ENCODE data around the gene ATP6V0C. TPM values are rescaled to one million over a fixed set of nuclear protein-coding genes. Genes with fewer than 3 reads are reported as not detected.

Gene ATP6V0C
- total and polyA plus RNA-seq, 2 of the 13 experiments (the other 11 are each of a cell fraction or from before 2014, with no cell fraction given), result 10.4 to 20.1 TPM

DNA sequence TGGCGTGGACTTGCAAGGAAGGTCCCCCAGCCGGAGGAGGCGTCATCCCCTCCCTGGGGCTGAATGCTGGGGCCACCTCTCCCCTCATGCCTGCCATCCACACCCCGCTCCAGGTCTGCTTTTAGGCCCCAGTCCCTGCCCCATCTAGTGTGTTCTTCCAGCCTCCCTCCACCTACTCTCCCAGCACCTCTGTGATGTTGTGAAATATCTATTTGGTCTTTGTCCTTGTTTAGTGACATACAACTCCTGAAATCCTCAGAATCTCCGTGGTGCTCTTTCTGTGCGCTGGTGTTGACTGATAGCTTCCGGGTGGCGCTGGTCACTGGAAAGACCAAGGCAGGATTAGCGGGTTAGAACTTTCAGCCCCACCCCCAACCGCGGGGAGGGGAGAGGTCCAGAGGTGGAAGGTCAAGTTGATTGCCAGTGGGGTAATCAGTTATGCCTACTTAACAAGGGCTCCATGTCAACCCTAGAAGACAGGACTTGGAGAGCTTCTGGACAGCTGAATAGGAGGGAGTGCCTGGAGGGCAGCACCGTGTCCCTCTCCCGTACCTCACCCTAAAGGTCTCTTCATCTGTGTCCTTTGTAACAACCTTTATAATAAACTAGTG lies 28.7 kb upstream of the ATP6V0C start (continued):
- no peak for TF ChIP-seq RBAK (CRISPR knock-in tag; IDR thresholded peaks at IDR 0.05)
- no peak for TF ChIP-seq PHF8 (CRISPR knock-in tag; IDR thresholded peaks at IDR 0.05)
- TF ChIP-seq HNF4A (CRISPR knock-in tag; IDR thresholded peaks at IDR 0.05), result peak; percentile 88
- TF ChIP-seq, protein P1, sequence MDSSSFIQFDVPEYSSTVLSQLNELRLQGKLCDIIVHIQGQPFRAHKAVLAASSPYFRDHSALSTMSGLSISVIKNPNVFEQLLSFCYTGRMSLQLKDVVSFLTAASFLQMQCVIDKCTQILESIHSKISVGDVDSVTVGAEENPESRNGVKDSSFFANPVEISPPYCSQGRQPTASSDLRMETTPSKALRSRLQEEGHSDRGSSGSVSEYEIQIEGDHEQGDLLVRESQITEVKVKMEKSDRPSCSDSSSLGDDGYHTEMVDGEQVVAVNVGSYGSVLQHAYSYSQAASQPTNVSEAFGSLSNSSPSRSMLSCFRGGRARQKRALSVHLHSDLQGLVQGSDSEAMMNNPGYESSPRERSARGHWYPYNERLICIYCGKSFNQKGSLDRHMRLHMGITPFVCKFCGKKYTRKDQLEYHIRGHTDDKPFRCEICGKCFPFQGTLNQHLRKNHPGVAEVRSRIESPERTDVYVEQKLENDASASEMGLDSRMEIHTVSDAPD (CRISPR knock-in tag; IDR thresholded peaks at IDR 0.05), result no peak
- TF ChIP-seq NCOA2 (CRISPR knock-in tag; IDR thresholded peaks at IDR 0.05), result peak; percentile 59
- TF ChIP-seq, protein P2, sequence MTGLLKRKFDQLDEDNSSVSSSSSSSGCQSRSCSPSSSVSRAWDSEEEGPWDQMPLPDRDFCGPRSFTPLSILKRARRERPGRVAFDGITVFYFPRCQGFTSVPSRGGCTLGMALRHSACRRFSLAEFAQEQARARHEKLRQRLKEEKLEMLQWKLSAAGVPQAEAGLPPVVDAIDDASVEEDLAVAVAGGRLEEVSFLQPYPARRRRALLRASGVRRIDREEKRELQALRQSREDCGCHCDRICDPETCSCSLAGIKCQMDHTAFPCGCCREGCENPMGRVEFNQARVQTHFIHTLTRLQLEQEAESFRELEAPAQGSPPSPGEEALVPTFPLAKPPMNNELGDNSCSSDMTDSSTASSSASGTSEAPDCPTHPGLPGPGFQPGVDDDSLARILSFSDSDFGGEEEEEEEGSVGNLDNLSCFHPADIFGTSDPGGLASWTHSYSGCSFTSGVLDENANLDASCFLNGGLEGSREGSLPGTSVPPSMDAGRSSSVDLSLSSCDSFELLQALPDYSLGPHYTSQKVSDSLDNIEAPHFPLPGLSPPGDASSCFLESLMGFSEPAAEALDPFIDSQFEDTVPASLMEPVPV (CRISPR knock-in tag; IDR thresholded peaks at IDR 0.05), result no peak
- TF ChIP-seq FOXO1 (CRISPR knock-in tag; IDR thresholded peaks at IDR 0.05), result peak; percentile 77; the same call in 1 of the 2 replicates
- TF ChIP-seq, protein P3, sequence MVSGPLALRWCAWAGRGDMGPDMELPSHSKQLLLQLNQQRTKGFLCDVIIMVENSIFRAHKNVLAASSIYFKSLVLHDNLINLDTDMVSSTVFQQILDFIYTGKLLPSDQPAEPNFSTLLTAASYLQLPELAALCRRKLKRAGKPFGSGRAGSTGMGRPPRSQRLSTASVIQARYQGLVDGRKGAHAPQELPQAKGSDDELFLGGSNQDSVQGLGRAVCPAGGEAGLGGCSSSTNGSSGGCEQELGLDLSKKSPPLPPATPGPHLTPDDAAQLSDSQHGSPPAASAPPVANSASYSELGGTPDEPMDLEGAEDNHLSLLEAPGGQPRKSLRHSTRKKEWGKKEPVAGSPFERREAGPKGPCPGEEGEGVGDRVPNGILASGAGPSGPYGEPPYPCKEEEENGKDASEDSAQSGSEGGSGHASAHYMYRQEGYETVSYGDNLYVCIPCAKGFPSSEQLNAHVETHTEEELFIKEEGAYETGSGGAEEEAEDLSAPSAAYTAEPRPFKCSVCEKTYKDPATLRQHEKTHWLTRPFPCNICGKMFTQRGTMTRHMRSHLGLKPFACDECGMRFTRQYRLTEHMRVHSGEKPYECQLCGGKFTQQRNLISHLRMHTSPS (CRISPR knock-in tag; IDR thresholded peaks at IDR 0.05; ENCODE audit: low read depth), result 0 out of 2 replicates have a peak, but pooled peaks have one; percentile 55
- peak; percentile 23; the same call in 1 of the 2 replicates for TF ChIP-seq ZNF605 (CRISPR knock-in tag; IDR thresholded peaks at IDR 0.05)
- TF ChIP-seq PHF20 (CRISPR knock-in tag; IDR thresholded peaks at IDR 0.05), result peak; percentile 47; the same call in 1 of the 2 replicates
- no peak for TF ChIP-seq ZNF34 (CRISPR knock-in tag; IDR thresholded peaks at IDR 0.05; ENCODE audit: borderline replicate concordance)
- no peak for TF ChIP-seq ZNF564 (CRISPR knock-in tag; IDR thresholded peaks at IDR 0.05)
